A549 (cell line): ENCODE measurements around the gene MRPL55.

Source experiments
- CHD2 ChIP-seq: fragments of 150-350 bp; IDR thresholded peaks from 2 replicates; pipeline ENCODE4 v1.6.1; 2014; ENCODE audit warnings: low read length; ENCODE audit not compliant: partially characterized antibody
- MAFK ChIP-seq: fragments of 450-650 bp; IDR thresholded peaks from 2 replicates; pipeline ENCODE4 v1.6.1; 2014; ENCODE audit not compliant: partially characterized antibody
- RFX5 ChIP-seq: fragments of 450-650 bp; IDR thresholded peaks from 2 replicates; pipeline ENCODE4 v1.7.1; 2014; ENCODE audit warnings: antibody characterized with exemption, mild to moderate bottlenecking, moderate library complexity
- TF ChIP-seq, protein P1 (sequence below): fragments of >200 bp; sonication (Bioruptor Twin); formaldehyde crosslinking; IDR thresholded peaks from 3 replicates; pipeline ENCODE4 v1.5.1; 2016
- TF ChIP-seq, protein P2 (sequence below): fragments of 200-600 bp; sonication (generic); IDR thresholded peaks from 2 replicates; pipeline ENCODE4 v1.6.1; 2016; ENCODE audit warnings: antibody characterized with exemption, mild to moderate bottlenecking, moderate library complexity

DNA sequence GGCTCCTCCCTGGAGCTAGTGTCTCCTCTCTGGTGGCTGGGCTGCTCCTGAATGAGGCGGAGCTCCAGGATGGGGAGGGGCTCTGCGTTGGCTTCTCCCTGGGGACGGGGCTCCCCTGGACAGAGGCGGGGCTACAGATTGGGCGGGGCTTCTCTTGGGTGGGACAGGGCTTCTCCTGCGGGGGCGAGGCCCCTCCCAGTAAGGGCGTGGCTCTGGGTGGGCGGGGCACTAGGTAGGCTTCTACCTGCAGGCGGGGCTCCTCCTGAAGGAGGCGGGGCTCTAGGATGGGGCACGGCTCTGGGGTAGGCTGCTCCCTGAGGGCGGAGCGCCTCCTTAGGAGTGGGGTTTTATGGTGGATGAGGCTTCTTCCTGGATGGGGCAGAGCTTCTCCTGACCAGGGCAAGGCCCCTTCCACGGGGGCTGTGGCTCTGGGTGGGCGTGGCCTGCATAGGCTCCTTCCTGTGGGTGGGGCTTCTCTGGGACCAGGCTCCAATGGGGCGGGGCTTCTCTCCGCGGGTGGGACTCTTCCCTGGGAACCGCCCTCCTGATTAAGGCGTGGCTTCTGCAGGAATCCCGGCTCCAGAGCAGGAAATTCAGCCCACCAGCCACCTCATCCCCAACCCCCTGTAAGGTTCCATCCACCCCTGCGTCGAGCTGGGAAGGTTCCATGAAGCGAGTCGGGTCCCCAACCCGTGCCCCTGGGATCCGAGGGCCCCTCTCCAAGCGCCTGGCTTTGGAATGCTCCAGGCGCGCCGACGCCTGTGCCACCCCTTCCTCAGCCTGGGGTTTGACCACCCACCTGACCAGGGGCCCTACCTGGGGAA, 49.3 kb downstream of the MRPL55 start:
- TF ChIP-seq, protein P1, sequence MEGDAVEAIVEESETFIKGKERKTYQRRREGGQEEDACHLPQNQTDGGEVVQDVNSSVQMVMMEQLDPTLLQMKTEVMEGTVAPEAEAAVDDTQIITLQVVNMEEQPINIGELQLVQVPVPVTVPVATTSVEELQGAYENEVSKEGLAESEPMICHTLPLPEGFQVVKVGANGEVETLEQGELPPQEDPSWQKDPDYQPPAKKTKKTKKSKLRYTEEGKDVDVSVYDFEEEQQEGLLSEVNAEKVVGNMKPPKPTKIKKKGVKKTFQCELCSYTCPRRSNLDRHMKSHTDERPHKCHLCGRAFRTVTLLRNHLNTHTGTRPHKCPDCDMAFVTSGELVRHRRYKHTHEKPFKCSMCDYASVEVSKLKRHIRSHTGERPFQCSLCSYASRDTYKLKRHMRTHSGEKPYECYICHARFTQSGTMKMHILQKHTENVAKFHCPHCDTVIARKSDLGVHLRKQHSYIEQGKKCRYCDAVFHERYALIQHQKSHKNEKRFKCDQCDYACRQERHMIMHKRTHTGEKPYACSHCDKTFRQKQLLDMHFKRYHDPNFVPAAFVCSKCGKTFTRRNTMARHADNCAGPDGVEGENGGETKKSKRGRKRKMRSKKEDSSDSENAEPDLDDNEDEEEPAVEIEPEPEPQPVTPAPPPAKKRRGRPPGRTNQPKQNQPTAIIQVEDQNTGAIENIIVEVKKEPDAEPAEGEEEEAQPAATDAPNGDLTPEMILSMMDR = no peak
- TF ChIP-seq RFX5 = no peak
- no peak for TF ChIP-seq MAFK
- TF ChIP-seq, protein P2, sequence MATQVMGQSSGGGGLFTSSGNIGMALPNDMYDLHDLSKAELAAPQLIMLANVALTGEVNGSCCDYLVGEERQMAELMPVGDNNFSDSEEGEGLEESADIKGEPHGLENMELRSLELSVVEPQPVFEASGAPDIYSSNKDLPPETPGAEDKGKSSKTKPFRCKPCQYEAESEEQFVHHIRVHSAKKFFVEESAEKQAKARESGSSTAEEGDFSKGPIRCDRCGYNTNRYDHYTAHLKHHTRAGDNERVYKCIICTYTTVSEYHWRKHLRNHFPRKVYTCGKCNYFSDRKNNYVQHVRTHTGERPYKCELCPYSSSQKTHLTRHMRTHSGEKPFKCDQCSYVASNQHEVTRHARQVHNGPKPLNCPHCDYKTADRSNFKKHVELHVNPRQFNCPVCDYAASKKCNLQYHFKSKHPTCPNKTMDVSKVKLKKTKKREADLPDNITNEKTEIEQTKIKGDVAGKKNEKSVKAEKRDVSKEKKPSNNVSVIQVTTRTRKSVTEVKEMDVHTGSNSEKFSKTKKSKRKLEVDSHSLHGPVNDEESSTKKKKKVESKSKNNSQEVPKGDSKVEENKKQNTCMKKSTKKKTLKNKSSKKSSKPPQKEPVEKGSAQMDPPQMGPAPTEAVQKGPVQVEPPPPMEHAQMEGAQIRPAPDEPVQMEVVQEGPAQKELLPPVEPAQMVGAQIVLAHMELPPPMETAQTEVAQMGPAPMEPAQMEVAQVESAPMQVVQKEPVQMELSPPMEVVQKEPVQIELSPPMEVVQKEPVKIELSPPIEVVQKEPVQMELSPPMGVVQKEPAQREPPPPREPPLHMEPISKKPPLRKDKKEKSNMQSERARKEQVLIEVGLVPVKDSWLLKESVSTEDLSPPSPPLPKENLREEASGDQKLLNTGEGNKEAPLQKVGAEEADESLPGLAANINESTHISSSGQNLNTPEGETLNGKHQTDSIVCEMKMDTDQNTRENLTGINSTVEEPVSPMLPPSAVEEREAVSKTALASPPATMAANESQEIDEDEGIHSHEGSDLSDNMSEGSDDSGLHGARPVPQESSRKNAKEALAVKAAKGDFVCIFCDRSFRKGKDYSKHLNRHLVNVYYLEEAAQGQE = no peak
- no peak for TF ChIP-seq CHD2
